Measurements from ENCODE around the gene CRYGN. TPM values are rescaled to one million over a fixed set of nuclear protein-coding genes. Genes with fewer than 3 reads are reported as not detected.

CRYGN gene
- total and polyA plus RNA-seq, 4 donors, result under 0.01 to 0.02 TPM; not detected in 2

- Histone ChIP-seq H3K9ac (ENCODE audit: low read depth in 1 of 2, low read length in 2 of 2) (no peak overlapping the region), H3K9me3 (ENCODE audit: control insufficient read depth in 4 of 4, low read length in 3 of 4) (no peaks in the 10 kb centered on the region), H3K27ac (ENCODE audit: low read depth in 1 of 2, low read length in 2 of 2) (no peak overlapping the region), H3K4me3 (ENCODE audit: low read depth in 1 of 3, low read length in 3 of 3) (no peak overlapping the region), H3K27me3 (ENCODE audit: control insufficient read depth in 4 of 4, insufficient read depth in 4 of 4, low read length in 3 of 4) (peaks cover 0 to 2% (median 0%) of the 10 kb centered on the region in 4 donors), H3K4me1 (ENCODE audit: control insufficient read depth in 4 of 4, insufficient read depth in 4 of 4, low read length in 3 of 4) (peaks cover 0 to under 1% (median 0%) of the 10 kb centered on the region in 4 donors), H3K36me3 (ENCODE audit: control insufficient read depth in 4 of 4, insufficient read depth in 3 of 4, low read depth in 1 of 4, low read length in 3 of 4) (no peaks in the 10 kb centered on the region)
- 87% methylated on average over 4 of the region's 4 CpGs for WGBS
- TF ChIP-seq CTCF (IDR thresholded peaks at IDR 0.05; ENCODE audit: low read depth, low read length, missing input control), result no peak
- no peak for TF ChIP-seq REST (IDR thresholded peaks at IDR 0.05)
- TF ChIP-seq NR2F2 (IDR thresholded peaks at IDR 0.05), result no peak
- no peak for DNase-seq (ENCODE audit: low spot score)
These were observed 5.4 kb downstream of the CRYGN start for GRCh38 chr7:151434549-151434948.

- no peak for DNase-seq (ENCODE audit: low spot score)
- TF ChIP-seq ATF3 (IDR thresholded peaks at IDR 0.05) (no peak), SP1 (IDR thresholded peaks at IDR 0.05) (no peak), ZBTB33 (IDR thresholded peaks at IDR 0.05) (no peak), HNF4A (conservative IDR thresholded peaks at IDR 0.05) (no peak), FOXA2 (IDR thresholded peaks at IDR 0.05) (no peak), RAD21 (IDR thresholded peaks at IDR 0.05) (no peak), CTCF (IDR thresholded peaks at IDR 0.05; ENCODE audit: low read depth, low read length, missing input control) (no peak), RXRA (IDR thresholded peaks at IDR 0.05) (no peak), HNF4G (IDR thresholded peaks at IDR 0.05) (no peak), YY1 (IDR thresholded peaks at IDR 0.05) (no peak), JUND (IDR thresholded peaks at IDR 0.05) (no peak), GABPA (IDR thresholded peaks at IDR 0.05 in 1 of 2, conservative IDR thresholded peaks at IDR 0.05 in 1 of 2) (no peak), NR2F2 (IDR thresholded peaks at IDR 0.05) (no peak), FOXA1 (IDR thresholded peaks at IDR 0.05) (no peak), TAF1 (conservative IDR thresholded peaks at IDR 0.05) (no peak)
- 92% methylated on average over 15 of the region's 15 CpGs for WGBS
These were observed 6.1 kb downstream of the CRYGN start for GRCh38 chr7:151433721-151434400.

More at GRCh38 chr7:151433721-151434400, 6.1 kb downstream of the CRYGN start:
- H3K27me3 ChIP-seq (ENCODE audit: control insufficient read depth in 4 of 4, insufficient read depth in 4 of 4, low read length in 3 of 4), result peaks cover 0 to 2% (median 0%) of the 10 kb centered on the region in 4 donors
- no peaks in the 10 kb centered on the region for H3K4me1 ChIP-seq (ENCODE audit: control insufficient read depth in 4 of 4, insufficient read depth in 4 of 4, low read length in 3 of 4)
- no peaks in the 10 kb centered on the region for H3K9me3 ChIP-seq (ENCODE audit: control insufficient read depth in 4 of 4, low read length in 3 of 4)
- no peak overlapping the region for H3K27ac ChIP-seq (ENCODE audit: low read depth in 1 of 2, low read length in 2 of 2)
- no peak overlapping the region for H3K9ac ChIP-seq (ENCODE audit: low read depth in 1 of 2, low read length in 2 of 2)
- no peak overlapping the region for H3K4me3 ChIP-seq (ENCODE audit: low read depth in 1 of 3, low read length in 3 of 3)
- H3K36me3 ChIP-seq (ENCODE audit: control insufficient read depth in 4 of 4, insufficient read depth in 3 of 4, low read depth in 1 of 4, low read length in 3 of 4), result no peaks in the 10 kb centered on the region

Data from liver (tissue), 9 donors.